ENCODE data around the gene KCNAB1.
"Not testable (repeated sequence)": the region's sequence is repeated elsewhere in the genome, so short reads cannot be mapped to it uniquely, and the experiment has no call there.

Gene KCNAB1

GRCh38 chr3:156183396-156183795 lies 63.0 kb downstream of the KCNAB1 start:
- no peaks in the 10 kb centered on the region for H3K4me1 ChIP-seq (ENCODE audit: control insufficient read depth, insufficient read depth, low read length)
- no peak overlapping the region for H3K9ac ChIP-seq (ENCODE audit: low read depth, low read length)
- H3K9me3 ChIP-seq (ENCODE audit: control insufficient read depth, insufficient read depth, low read length), result no peaks in the 10 kb centered on the region
- H3K4me3 ChIP-seq (ENCODE audit: low read depth, low read length), result no peak overlapping the region
- H3K36me3 ChIP-seq (ENCODE audit: control insufficient read depth, insufficient read depth, low read length), result no peaks in the 10 kb centered on the region
- H3K27me3 ChIP-seq (ENCODE audit: control insufficient read depth, insufficient read depth, low read length), result no peaks in the 10 kb centered on the region

- Histone ChIP-seq H3K27me3 (ENCODE audit: control insufficient read depth, insufficient read depth, low read length) (no peaks in the 10 kb centered on the region), H3K4me3 (ENCODE audit: low read depth, low read length) (no peak overlapping the region), H3K36me3 (ENCODE audit: control insufficient read depth, insufficient read depth, low read length) (no peaks in the 10 kb centered on the region), H3K9ac (ENCODE audit: low read depth, low read length) (no peak overlapping the region), H3K4me1 (ENCODE audit: control insufficient read depth, insufficient read depth, low read length) (no peaks in the 10 kb centered on the region), H3K9me3 (ENCODE audit: control insufficient read depth, insufficient read depth, low read length) (no peaks in the 10 kb centered on the region)
Measured at GRCh38 chr3:156184156-156184555, 63.8 kb downstream of the KCNAB1 start.

- Histone ChIP-seq H3K4me3 (ENCODE audit: low read depth, low read length) (no peak overlapping the region), H3K36me3 (ENCODE audit: control insufficient read depth, insufficient read depth, low read length) (no peaks in the 10 kb centered on the region), H3K27me3 (ENCODE audit: control insufficient read depth, insufficient read depth, low read length) (no peaks in the 10 kb centered on the region), H3K4me1 (ENCODE audit: control insufficient read depth, insufficient read depth, low read length) (no peaks in the 10 kb centered on the region), H3K9me3 (ENCODE audit: control insufficient read depth, insufficient read depth, low read length) (no peaks in the 10 kb centered on the region), H3K9ac (ENCODE audit: low read depth, low read length) (no peak overlapping the region)
Measured at GRCh38 chr3:156187146-156187769, 66.9 kb downstream of the KCNAB1 start.

GRCh38 chr3:156188757-156189156 lies 68.4 kb downstream of the KCNAB1 start:
- Histone ChIP-seq H3K9ac (ENCODE audit: low read depth, low read length) (no peak overlapping the region), H3K4me3 (ENCODE audit: low read depth, low read length) (no peak overlapping the region), H3K27me3 (ENCODE audit: control insufficient read depth, insufficient read depth, low read length) (no peaks in the 10 kb centered on the region), H3K36me3 (ENCODE audit: control insufficient read depth, insufficient read depth, low read length) (no peaks in the 10 kb centered on the region), H3K4me1 (ENCODE audit: control insufficient read depth, insufficient read depth, low read length) (no peaks in the 10 kb centered on the region), H3K9me3 (ENCODE audit: control insufficient read depth, insufficient read depth, low read length) (no peaks in the 10 kb centered on the region)

GRCh38 chr3:156189927-156190326 lies 69.5 kb downstream of the KCNAB1 start:
- Histone ChIP-seq H3K36me3 (ENCODE audit: control insufficient read depth, insufficient read depth, low read length) (no peaks in the 10 kb centered on the region), H3K4me3 (ENCODE audit: low read depth, low read length) (no peak overlapping the region), H3K9me3 (ENCODE audit: control insufficient read depth, insufficient read depth, low read length) (no peaks in the 10 kb centered on the region), H3K27me3 (ENCODE audit: control insufficient read depth, insufficient read depth, low read length) (no peaks in the 10 kb centered on the region), H3K4me1 (ENCODE audit: control insufficient read depth, insufficient read depth, low read length) (no peaks in the 10 kb centered on the region), H3K9ac (ENCODE audit: low read depth, low read length) (no peak overlapping the region)

- not testable (repeated sequence) for H3K4me3 ChIP-seq (ENCODE audit: low read depth, low read length); H3K4me1 ChIP-seq (ENCODE audit: control insufficient read depth, insufficient read depth, low read length); H3K36me3 ChIP-seq (ENCODE audit: control insufficient read depth, insufficient read depth, low read length); H3K27me3 ChIP-seq (ENCODE audit: control insufficient read depth, insufficient read depth, low read length); H3K9me3 ChIP-seq (ENCODE audit: control insufficient read depth, insufficient read depth, low read length); H3K9ac ChIP-seq (ENCODE audit: low read depth, low read length)
Measured at GRCh38 chr3:156194945-156195344, 74.6 kb downstream of the KCNAB1 start.

- not testable (repeated sequence) for H3K9ac ChIP-seq (ENCODE audit: low read depth, low read length); H3K27me3 ChIP-seq (ENCODE audit: control insufficient read depth, insufficient read depth, low read length); H3K9me3 ChIP-seq (ENCODE audit: control insufficient read depth, insufficient read depth, low read length); H3K36me3 ChIP-seq (ENCODE audit: control insufficient read depth, insufficient read depth, low read length); H3K4me1 ChIP-seq (ENCODE audit: control insufficient read depth, insufficient read depth, low read length); H3K4me3 ChIP-seq (ENCODE audit: low read depth, low read length)
Measured at GRCh38 chr3:156197152-156197551, 76.8 kb downstream of the KCNAB1 start.

GRCh38 chr3:156201411-156202405 lies 81.3 kb downstream of the KCNAB1 start:
- H3K4me1 ChIP-seq (ENCODE audit: control insufficient read depth, insufficient read depth, low read length), result no peaks in the 10 kb centered on the region
- H3K36me3 ChIP-seq (ENCODE audit: control insufficient read depth, insufficient read depth, low read length), result no peaks in the 10 kb centered on the region
- H3K9ac ChIP-seq (ENCODE audit: low read depth, low read length), result no peak overlapping the region
- H3K9me3 ChIP-seq (ENCODE audit: control insufficient read depth, insufficient read depth, low read length), result no peaks in the 10 kb centered on the region
- H3K27me3 ChIP-seq (ENCODE audit: control insufficient read depth, insufficient read depth, low read length), result no peaks in the 10 kb centered on the region
- no peak overlapping the region for H3K4me3 ChIP-seq (ENCODE audit: low read depth, low read length)

GRCh38 chr3:156206157-156206556 lies 85.8 kb downstream of the KCNAB1 start:
- no peak overlapping the region for H3K9ac ChIP-seq (ENCODE audit: low read depth, low read length)
- no peaks in the 10 kb centered on the region for H3K4me1 ChIP-seq (ENCODE audit: control insufficient read depth, insufficient read depth, low read length)
- no peak overlapping the region for H3K4me3 ChIP-seq (ENCODE audit: low read depth, low read length)
- no peaks in the 10 kb centered on the region for H3K9me3 ChIP-seq (ENCODE audit: control insufficient read depth, insufficient read depth, low read length)
- no peaks in the 10 kb centered on the region for H3K27me3 ChIP-seq (ENCODE audit: control insufficient read depth, insufficient read depth, low read length)
- H3K36me3 ChIP-seq (ENCODE audit: control insufficient read depth, insufficient read depth, low read length), result no peaks in the 10 kb centered on the region

GRCh38 chr3:156207802-156208685 lies 87.7 kb downstream of the KCNAB1 start:
- H3K9ac ChIP-seq (ENCODE audit: low read depth, low read length), result no peak overlapping the region
- H3K9me3 ChIP-seq (ENCODE audit: control insufficient read depth, insufficient read depth, low read length), result no peaks in the 10 kb centered on the region
- H3K4me1 ChIP-seq (ENCODE audit: control insufficient read depth, insufficient read depth, low read length), result no peaks in the 10 kb centered on the region
- H3K27me3 ChIP-seq (ENCODE audit: control insufficient read depth, insufficient read depth, low read length), result no peaks in the 10 kb centered on the region
- H3K36me3 ChIP-seq (ENCODE audit: control insufficient read depth, insufficient read depth, low read length), result no peaks in the 10 kb centered on the region
- no peak overlapping the region for H3K4me3 ChIP-seq (ENCODE audit: low read depth, low read length)

GRCh38 chr3:156209631-156210335 lies 89.4 kb downstream of the KCNAB1 start:
- H3K9me3 ChIP-seq (ENCODE audit: control insufficient read depth, insufficient read depth, low read length), result no peaks in the 10 kb centered on the region
- no peak overlapping the region for H3K9ac ChIP-seq (ENCODE audit: low read depth, low read length)
- no peaks in the 10 kb centered on the region for H3K36me3 ChIP-seq (ENCODE audit: control insufficient read depth, insufficient read depth, low read length)
- no peaks in the 10 kb centered on the region for H3K4me1 ChIP-seq (ENCODE audit: control insufficient read depth, insufficient read depth, low read length)
- H3K4me3 ChIP-seq (ENCODE audit: low read depth, low read length), result no peak overlapping the region
- H3K27me3 ChIP-seq (ENCODE audit: control insufficient read depth, insufficient read depth, low read length), result no peaks in the 10 kb centered on the region
